A673 (cell line): ENCODE data around the gene SDCBP2. TPM values are rescaled to one million over a fixed set of nuclear protein-coding genes. Genes with fewer than 3 reads are reported as not detected.

Source experiments
- BruUV-seq: library from RNA; stranded (reverse); fragments of 400-500 nt; replicated peaks from 2 replicates; lab custom pipeline; 2021; lab: Mats Ljungman, UMichigan
- CTCF ChIA-PET: fragments of 300-600 bp; sonication (Branson Sonifier 250); formaldehyde crosslinking; loops from one replicate; lab custom pipeline; 2022; ENCODE audit warnings: antibody characterized with exemption; lab: Charles Lee
- POLR2A ChIA-PET: fragments of 300-600 bp; sonication (Branson Sonifier 250); formaldehyde crosslinking; loops from one replicate; lab custom pipeline; 2022; ENCODE audit warnings: antibody characterized with exemption; ENCODE audit not compliant: low non-redundant PET; lab: Charles Lee
- DNase-seq: peaks from one replicate; pipeline ENCODE4 v3.0.0-alpha.2; 2015; ENCODE audit warnings: low spot score
- H3K27ac ChIP-seq: fragments of 200-600 bp; sonication (generic); 2 replicates; pipeline ENCODE4 v1.5.1; 2016; ENCODE audit warnings: mixed run types, low read depth, mild to moderate bottlenecking, mixed read lengths, antibody characterized with exemption, low read length; ENCODE audit not compliant: poor library complexity, severe bottlenecking
- H3K27me3 ChIP-seq: fragments of 200-600 bp; sonication (generic); replicated peaks from 2 replicates; pipeline ENCODE4 v1.6.1; 2017; ENCODE audit warnings: mixed run types, low read depth, mild to moderate bottlenecking, mixed read lengths, antibody characterized with exemption, low read length; ENCODE audit not compliant: insufficient read depth, poor library complexity
- H3K36me3 ChIP-seq: fragments of 200-600 bp; sonication (generic); 2 replicates; pipeline ENCODE4 v1.6.1; 2016; ENCODE audit warnings: mixed run types, mild to moderate bottlenecking, mixed read lengths, antibody characterized with exemption, low read length; ENCODE audit not compliant: insufficient read depth, poor library complexity, severe bottlenecking
- H3K4me1 ChIP-seq: fragments of 200-600 bp; sonication (generic); 2 replicates; pipeline ENCODE4 v1.6.1; 2017; ENCODE audit warnings: mixed run types, mild to moderate bottlenecking, mixed read lengths, antibody characterized with exemption, low read length; ENCODE audit not compliant: insufficient read depth, poor library complexity, severe bottlenecking
- H3K4me3 ChIP-seq: fragments of 200-600 bp; sonication (generic); 2 replicates; pipeline ENCODE4 v1.5.1; 2016; ENCODE audit warnings: low read depth, mixed run types, mild to moderate bottlenecking, mixed read lengths, low read length; ENCODE audit not compliant: poor library complexity, severe bottlenecking
- H3K9me3 ChIP-seq: fragments of 200-600 bp; sonication (generic); 2 replicates; pipeline ENCODE4 v1.6.1; 2016; ENCODE audit warnings: mixed run types, low read depth, mild to moderate bottlenecking, mixed read lengths, antibody characterized with exemption, low read length; ENCODE audit not compliant: poor library complexity, severe bottlenecking
- CTCF ChIP-seq: fragments of 300-800, 200-600 bp; sonication (generic); conservative IDR thresholded peaks from 2 replicates; pipeline ENCODE4 v1.5.1; 2017; ENCODE audit warnings: low read depth, mild to moderate bottlenecking, antibody characterized with exemption, low read length, moderate library complexity, mixed read lengths
- EZH2 ChIP-seq: fragments of 200-600 bp; sonication (generic); IDR thresholded peaks from 2 replicates; pipeline ENCODE4 v1.6.1; 2017; ENCODE audit warnings: borderline replicate concordance, low read depth, mild to moderate bottlenecking, mixed read lengths, antibody characterized with exemption, low read length; ENCODE audit not compliant: poor library complexity, severe bottlenecking
- intact Hi-C: fragments of 100-400 bp; cut with micrococcal nuclease; formaldehyde crosslinking; loops from one replicate; pipeline ENCODE4 v1.10.0; 2022; ENCODE audit not compliant: unreplicated experiment
- total RNA-seq: library from RNA; stranded (reverse); gene quantifications from 2 replicates; pipeline ENCODE4 v1.2.3, GENCODE V29; 2021

The SDCBP2 gene
- total RNA-seq, 1 experiment from 2014 or later = 3.5 TPM

- H3K27me3 ChIP-seq = no peaks in the 10 kb centered on the region
- ChIA-PET POLR2A (no interaction called here), CTCF (no interaction called here)
- no peak overlapping the region for H3K4me3 ChIP-seq
- TF ChIP-seq CTCF (no peak), EZH2 (no peak)
- BruUV-seq = no TSS peak
- DNase-seq = no peak
- H3K9me3 ChIP-seq = no peaks in the 10 kb centered on the region
- peaks cover 17% of the 10 kb centered on the region for H3K36me3 ChIP-seq
- H3K4me1 ChIP-seq = no peaks in the 10 kb centered on the region
- intact Hi-C loops = no loop called here
- no peak overlapping the region for H3K27ac ChIP-seq
These were observed 31.3 kb upstream of the SDCBP2 start for GRCh38 chr20:1360094-1360846.

GRCh38 chr20:1357921-1358671 lies 29.2 kb upstream of the SDCBP2 start:
- CTCF ChIA-PET = no interaction called here

GRCh38 chr20:1353956-1354355 lies 25.0 kb upstream of the SDCBP2 start:
- ChIA-PET POLR2A (interaction anchor here (0.5 kb wide), 1 partner anchor 43 kb away, joined by 3 read pairs; no protein-coding TSS in a partner anchor), CTCF (no interaction called here)
- no TSS peak for BruUV-seq
- TF ChIP-seq EZH2 = no peak
- no peak for TF ChIP-seq CTCF
- H3K4me3 ChIP-seq = no peak overlapping the region
- H3K4me1 ChIP-seq = no peaks in the 10 kb centered on the region
- H3K36me3 ChIP-seq = peaks cover 23% of the 10 kb centered on the region
- H3K9me3 ChIP-seq = peaks cover 22% of the 10 kb centered on the region
- no peak overlapping the region for H3K27ac ChIP-seq
- no peaks in the 10 kb centered on the region for H3K27me3 ChIP-seq
- no peak for DNase-seq
- intact Hi-C loops = no loop called here

More at GRCh38 chr20:1357921-1358671, 29.2 kb upstream of the SDCBP2 start:
- intact Hi-C loops = no loop called here
- POLR2A ChIA-PET = no interaction called here
- TF ChIP-seq EZH2 (no peak), CTCF (no peak)
- H3K4me1 ChIP-seq = no peaks in the 10 kb centered on the region
- no peak for DNase-seq
- H3K4me3 ChIP-seq = no peak overlapping the region
- no TSS peak for BruUV-seq
- H3K27me3 ChIP-seq = no peaks in the 10 kb centered on the region
- H3K36me3 ChIP-seq = peaks cover 34% of the 10 kb centered on the region
- peaks cover 8% of the 10 kb centered on the region for H3K9me3 ChIP-seq
- H3K27ac ChIP-seq = no peak overlapping the region
